H1 (cell line): Measurements from ENCODE around the gene C7orf57. TPM values are rescaled to one million over a fixed set of nuclear protein-coding genes. Genes with fewer than 3 reads are reported as not detected.

Experiments
- ATF2 ChIP-seq: IDR thresholded peaks from 2 replicates; pipeline ENCODE4 v1.6.1; 2012; ENCODE audit warnings: low read length, inconsistent platforms
- CHD7 ChIP-seq: fragments of 300-600 bp; sonication (generic); IDR thresholded peaks from 2 replicates; pipeline ENCODE4 v1.7.1; 2012; ENCODE audit warnings: low read length, moderate library complexity, mild to moderate bottlenecking, inconsistent platforms; ENCODE audit not compliant: insufficient replicate concordance
- GABPA ChIP-seq: IDR thresholded peaks from 2 replicates; pipeline ENCODE4 v1.6.1; 2011; ENCODE audit warnings: mild to moderate bottlenecking, low read length, moderate library complexity, borderline replicate concordance; ENCODE audit not compliant: insufficient read depth
- POLR2AphosphoS5 ChIP-seq: IDR thresholded peaks from 2 replicates; pipeline ENCODE4 v1.6.1; 2011; ENCODE audit warnings: low read depth, low read length
- polyA plus RNA-seq, 7 experiments: library from polyadenylated mRNA; depleted of rRNA in 3 of 7; stranded (reverse) in 5 of 7; unstranded in 2 of 7; fragments of >200 nt in 5 of 7; fragments of 200-250 nt in 2 of 7; gene quantifications; 1 replicate in 5 of 7; 2 replicates in 1 of 7; 4 replicates in 1 of 7; pipeline versions ENCODE4 v1.2.1 to v1.2.3, GENCODE V29; 2011 to 2013; ENCODE audit warnings: missing spikeins in 2 of 7, mixed read lengths in 2 of 7
- total RNA-seq: library from RNA; stranded (reverse); fragmentation: NEBNext Ultra II Directional; extraction: Animal tissue kit (Norgen Biotek cat#: 25700); gene quantifications from 2 replicates; pipeline ENCODE4 v1.2.1, GENCODE V29; 2021

C7orf57 gene
- total and polyA plus RNA-seq, 2 of the 8 experiments (the other 6 are each of a cell fraction or from before 2014, with no cell fraction given): 0.08 to 0.56 TPM

- no peak for TF ChIP-seq ATF2
- TF ChIP-seq CHD7: no peak
- no peak for TF ChIP-seq POLR2AphosphoS5
- TF ChIP-seq GABPA: no peak
These were observed 25.4 kb upstream of the C7orf57 start (continued) for GRCh38 chr7:48009954-48010353.
